Suppressor macrophage treated with lipopolysaccharide for 1 hour (primary cell): ENCODE results near the gene PWWP2B.

Experiments
- DNase-seq, 3 donors: peaks; one replicate each; pipeline ENCODE4 v3.0.0-alpha.2; 2020 to 2022

Gene PWWP2B

DNA sequence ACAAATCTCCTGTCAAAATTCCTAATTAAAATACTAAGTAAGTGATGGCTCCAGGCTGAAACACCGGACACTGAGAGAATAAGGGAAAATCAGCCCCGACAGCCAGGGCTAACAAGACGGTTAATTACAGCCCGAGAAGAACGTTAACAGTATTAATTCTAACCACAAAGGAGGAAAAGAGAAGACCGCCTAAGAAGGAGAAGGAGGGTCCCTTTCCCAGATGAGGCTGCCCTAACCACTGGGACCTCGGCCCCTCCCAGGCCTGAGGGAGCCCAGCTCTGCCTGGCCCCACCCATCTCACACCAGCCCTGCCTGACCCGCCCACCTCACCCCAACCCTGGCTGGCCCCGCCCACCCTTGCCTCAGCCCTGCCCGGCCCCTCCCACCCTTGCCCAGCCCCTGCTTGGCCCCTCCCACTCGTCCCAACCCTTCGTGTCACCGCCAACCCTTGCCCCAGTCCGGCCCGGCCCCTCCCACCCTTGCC lies 51.3 kb downstream of the PWWP2B start:
- DNase-seq, result peak; percentile 78 to 92 (median 85)

DNA sequence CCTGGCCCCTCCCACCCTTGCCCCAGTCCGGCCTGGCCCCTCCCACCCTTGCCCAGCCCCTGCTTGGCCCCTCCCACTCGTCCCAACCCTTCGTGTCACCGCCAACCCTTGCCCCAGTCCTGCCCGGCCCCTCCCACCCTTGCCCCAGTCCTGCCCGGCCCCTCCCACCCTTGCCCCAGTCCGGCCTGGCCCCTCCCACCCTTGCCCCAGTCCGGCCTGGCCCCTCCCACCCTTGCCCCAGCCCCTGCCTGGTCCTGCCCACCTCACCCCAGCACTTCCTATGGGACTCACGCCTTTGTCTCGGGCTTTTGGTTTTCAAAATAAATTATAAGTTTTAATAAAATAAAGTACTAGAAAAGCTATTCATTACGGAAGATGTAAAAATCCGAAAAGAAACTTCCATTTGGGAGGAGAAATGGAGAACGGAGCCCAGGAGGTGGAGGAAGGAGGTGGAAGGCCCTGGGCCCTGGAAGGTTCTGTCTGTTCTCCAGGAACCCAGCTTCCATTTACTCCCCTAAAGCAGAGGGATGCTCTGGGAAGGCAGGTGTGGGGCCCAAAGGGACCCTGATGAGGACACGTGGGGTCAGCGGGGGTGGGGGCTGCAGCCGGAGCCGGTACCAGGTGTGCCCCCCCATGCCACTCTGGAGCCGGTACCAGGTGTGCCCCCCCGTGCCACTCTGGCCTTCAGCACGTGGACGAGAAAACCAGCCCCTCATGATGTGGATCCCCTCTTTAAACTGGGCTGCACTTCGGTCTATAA lies 52.2 kb downstream of the PWWP2B start:
- peak; percentile 46 to 51 (median 48) for DNase-seq

DNA sequence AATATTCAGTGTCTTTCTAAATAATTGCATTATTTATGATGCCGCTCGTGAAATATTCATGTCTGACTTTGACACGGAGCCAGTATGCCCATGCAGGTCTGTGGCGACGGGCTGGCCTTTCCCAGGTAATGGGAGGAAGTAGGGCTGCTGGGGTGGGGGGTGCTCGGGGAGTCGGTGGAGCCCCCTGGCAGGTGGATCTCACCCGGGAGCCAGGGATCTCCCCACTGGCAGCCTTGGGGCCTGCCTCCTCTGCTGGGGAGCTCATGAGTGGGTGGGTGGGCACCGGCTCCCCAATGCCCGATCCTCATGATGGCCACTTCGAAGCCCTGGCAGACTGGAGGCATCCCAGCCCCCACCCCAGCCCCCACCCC lies 52.8 kb downstream of the PWWP2B start:
- no peak for DNase-seq

DNA sequence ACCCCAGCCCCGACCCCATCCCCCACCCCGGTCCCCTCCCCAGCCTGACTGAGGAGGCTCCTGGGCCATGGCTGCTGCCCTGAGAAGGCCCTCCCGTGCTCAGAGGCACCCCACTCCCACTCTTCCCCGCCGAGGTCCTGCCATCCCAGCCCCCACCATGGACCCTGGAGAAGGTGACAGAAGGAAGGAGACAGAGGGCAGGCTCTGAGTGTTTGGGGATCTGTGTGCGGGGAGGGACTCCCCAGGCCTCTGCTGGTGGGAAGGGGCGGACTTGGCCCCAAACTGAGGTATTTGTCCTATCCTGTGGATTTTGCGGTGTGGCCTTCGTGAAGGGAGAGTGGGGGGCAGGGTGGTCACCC lies 53.4 kb downstream of the PWWP2B start:
- DNase-seq, result no peak

DNA sequence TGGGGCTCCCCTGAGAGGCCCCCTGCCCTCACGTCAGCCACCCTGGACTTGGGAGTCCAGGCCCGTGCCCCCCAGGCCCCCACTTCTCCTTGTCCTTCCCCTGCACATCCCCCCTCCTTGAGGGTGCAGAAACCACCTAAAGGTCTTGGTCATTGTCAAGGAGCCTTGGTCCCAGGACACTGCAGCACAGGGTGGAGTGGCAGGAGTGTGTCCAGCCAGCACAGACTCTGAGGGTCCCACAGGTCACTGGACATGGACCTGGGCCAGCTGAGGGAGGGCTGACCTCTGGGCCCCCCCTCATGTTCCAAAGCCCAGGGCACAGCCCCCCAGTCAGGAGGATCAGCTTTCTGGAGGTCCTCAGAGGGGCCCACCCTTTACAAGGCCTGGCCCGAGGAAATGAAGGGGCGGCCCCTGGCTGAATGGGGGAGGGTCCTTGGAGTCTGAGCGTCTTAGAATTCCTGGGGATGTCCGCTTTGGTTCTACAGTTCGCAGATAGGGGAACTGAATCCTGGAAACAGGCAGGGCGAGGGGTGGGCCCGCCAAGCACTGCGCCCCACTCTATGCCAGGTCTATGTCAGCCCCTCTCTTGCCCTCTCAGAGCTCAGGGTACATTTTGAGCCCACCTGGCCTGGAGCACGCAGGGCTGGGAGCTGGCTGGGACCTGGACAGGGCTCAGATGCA lies 54.0 kb downstream of the PWWP2B start:
- DNase-seq, result peak in 2 of 3 donors; percentile 28 to 51

DNA sequence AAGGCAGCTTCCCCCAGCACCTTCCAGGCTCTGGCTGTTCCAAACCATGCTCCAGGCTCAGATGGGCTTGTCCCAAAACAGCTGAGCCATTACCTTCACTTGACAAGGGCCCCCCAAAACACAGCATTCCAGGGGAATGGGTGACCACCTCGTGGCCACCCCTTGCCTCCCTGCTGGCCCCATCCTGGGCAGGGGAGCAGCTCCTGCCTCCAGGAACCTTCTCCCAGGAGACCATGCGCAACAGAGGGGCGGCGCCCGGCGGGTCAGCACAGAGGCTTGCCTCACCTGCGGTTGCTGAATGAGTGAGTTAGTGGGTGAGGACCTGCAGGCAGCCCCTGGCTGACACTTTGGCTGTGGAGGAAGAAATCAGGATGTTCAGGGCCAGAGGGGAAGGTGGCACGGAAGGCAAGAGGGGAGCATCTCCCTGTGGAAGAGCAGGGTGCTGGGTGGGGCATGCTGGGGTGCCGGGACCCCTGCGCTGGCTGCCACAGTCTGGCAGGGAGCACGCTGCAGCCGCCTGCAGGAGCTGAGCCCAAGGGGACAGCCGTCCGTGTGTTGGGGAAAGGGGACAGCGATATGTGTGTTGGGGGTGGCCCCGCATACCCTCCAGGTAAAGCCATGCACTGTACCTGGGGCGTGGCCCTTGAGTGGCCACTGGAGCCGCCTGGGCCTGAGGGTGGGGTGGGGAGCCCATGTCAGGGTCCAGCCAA lies 54.7 kb downstream of the PWWP2B start:
- no peak for DNase-seq

DNA sequence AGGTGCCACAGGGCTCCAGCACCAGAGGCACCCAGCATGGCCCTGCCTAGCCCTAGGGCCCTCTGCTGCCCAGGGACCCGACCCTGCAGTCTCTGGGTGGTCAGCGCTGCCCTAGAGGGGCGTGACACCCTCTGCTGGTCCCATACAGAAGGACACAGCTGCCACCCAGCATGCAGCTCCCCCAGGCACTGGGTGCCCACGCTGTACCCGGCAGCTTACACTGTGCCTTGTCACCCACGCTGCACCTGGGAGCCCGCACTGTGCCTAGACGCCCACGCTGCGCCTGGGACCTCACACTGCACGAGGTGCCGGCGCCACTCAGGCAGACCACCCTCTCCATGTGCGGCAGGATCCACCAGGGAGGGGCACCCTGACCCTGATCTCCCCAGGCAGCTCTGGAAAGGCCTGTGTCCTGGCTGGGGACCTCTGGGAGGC lies 55.2 kb downstream of the PWWP2B start:
- peak in 2 of 3 donors; percentile 25 to 26 for DNase-seq

DNA sequence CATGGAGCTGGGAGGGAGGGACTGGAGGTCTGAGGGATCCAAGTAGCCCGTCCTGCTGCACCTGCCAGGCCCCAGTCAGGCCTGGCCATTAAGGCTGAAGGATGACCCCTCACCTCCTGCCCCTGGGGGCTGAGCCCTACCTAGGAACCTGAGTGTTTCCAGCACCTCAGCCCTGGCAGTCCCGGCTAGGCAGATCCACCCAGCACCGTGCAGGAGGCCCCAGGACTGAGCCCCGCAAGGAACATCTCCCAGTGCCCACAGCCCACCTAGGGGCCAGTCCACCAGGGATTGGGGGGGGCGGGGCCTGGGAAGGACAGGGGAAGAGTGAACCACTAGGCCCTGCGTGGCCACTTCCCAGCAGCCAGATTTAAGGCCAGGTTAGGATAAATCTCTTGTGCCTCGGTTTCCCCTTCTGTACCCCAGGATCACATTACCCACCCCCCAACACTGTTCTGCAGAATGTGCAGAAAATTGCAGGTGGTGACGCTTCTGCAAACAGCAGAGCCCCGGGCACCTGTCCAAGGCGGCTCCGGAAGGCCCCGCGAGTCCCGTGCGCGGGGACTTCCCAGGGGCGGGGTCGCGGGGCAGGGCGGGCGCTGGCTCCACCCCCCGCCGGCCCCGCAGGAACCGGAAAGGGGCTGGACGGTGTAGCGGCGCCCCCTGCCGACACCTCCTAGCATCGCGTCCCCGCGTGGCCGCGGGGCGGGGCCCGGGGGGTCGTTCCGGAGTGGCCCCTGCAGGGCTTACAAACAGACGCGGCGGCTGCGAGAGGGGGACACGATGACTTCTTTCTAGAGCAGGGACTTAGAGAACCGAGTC lies 55.9 kb downstream of the PWWP2B start:
- peak; percentile 88 to 97 (median 93) for DNase-seq

DNA sequence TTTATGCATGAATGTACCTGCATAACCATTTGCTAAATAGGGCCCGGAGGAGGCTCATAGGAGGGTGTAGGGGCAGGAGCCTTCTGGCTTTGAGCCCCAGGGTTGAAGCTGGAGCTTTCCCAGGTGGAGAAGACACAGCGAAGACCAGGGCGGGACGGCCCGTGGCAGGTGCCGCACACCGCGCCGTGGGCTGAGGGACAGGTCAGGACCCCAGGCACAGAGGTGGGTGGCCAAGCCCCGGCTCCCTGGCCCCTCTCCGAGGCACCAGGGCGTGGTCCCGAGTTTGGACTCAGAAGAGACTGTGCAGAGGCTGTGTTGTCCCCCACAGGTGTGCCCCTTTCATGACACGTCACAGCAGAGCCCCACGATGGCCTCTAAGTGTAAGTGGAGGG lies 56.5 kb downstream of the PWWP2B start:
- no peak for DNase-seq

DNA sequence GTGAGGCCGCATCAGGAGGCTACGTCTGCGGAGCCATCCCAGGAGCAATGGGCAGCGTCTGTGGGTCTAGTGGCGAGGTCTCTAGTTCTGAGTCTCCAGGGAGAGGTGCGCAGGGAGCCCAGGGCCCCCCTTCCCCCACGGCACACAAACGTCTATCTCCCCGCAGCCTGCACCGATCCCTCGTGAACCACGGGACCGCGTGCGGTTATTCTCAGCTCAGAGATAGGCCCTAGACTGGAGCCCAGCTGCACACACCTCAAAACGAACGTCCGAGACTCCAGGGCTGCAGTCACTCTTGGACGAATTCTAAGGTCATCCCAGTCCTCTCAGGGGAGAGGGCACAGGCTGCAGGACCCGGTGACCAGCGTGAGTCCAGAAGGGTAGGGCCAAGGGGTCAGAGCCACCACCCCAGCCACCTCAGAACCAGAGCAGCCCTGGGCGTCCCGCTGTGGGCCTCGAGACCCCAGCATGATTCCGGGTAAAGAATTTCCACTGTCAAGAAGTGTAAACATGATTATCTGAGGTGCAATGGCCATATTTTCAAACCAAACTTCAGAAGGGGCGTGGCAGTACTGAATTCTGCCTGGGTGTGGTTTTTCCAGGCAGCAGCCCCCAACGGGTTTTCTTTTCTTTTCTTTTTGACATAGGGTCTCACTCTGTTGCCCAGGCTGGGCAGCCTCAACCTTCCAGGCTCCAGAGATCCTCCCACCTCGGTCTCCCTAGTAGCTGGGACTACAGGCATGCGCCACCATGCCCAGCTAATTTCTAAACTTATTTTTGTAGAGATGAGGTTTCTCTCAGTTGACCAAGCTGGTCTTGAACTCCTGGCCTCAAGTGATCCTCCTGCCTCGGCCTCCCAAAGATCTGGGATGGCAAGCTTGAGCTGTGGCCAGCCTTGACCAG lies 57.5 kb downstream of the PWWP2B start:
- DNase-seq, result no peak

DNA sequence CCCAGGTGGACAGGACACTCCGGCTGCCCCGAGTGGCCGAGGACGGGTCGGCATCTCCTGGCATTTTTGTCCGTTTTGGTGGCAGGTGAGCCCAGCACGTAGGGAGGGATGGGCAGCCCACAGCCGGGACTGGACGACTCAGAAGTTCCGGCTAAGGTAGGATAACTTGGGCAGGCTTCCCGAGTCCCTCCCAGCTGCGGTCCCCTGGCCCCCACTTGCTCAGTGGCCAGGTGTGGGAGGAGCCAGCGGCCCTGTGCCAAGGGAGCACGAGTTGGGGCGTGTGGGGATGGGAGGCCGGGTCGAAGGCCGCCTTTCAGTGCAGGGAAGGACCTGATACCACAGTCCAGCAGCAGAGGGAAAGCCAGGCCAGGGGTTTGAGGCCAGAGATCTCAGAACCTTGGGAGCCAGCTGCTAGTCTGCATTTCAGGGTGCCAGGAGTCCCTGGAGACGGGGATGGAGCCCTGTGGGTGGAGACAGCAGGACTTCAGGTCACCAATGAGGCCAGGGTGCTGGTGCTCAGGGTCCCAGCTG lies 58.5 kb downstream of the PWWP2B start:
- no peak for DNase-seq

DNA sequence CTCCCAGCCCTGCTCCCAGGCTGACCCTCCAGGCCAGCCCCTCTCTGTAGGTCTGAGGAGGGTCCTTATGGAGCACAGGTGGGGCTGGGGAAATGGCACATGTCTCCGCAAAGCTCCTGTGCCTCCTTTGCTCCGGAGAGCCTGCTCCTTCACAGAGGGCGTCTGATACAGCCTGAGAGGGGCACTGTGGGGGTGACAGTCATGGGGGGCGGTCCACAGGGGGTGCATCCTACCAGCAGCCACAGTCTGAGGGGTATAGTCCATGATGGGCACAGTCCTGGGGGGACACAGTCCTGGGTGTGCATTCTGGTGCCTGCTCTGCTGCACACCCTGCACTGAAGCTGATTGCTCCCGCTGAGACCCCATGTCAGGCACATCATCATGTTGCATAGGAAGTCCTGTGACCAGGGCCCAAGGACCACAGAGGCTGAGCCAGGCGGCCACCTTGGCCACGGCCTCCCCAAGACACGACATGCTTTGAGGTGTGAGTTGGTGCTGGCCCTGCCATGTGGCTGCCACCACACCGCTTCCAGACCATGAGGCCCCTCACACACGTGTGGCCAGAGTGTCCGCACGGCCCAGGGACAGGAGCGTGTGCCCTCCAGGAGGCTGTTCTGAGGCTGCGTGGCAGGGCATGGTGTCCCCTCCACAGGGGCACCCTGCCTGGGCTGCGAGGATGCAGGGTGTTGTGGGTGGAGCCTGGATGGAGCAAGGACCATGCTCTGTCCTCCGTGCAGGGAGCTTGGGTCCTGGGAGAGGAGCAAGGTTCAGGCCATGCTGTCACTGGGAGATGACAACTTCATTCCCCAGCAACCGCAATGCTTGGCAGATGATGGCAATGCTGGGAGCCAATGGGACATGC lies 59.2 kb downstream of the PWWP2B start:
- no peak for DNase-seq

DNA sequence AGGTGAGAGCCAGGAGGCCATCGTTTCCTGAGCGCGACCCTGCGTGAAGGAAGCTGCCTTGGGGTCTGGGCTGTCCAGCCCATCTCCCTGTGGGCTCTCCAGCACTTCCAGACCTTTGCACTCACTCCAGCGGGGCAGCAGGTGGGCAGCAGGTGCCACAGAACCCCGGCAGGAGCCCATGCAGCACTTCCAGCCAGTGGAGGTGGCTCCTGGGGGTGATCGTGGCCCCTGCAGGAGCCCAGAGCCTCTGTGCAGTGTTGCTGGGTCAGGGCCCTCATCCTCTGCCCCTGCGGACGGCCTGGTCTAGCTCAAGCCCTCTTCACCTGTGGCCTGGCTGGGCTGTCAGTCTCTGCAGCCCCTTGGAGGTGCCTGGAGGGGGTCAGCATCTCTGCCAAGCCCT lies 59.9 kb downstream of the PWWP2B start:
- DNase-seq, result no peak

DNA sequence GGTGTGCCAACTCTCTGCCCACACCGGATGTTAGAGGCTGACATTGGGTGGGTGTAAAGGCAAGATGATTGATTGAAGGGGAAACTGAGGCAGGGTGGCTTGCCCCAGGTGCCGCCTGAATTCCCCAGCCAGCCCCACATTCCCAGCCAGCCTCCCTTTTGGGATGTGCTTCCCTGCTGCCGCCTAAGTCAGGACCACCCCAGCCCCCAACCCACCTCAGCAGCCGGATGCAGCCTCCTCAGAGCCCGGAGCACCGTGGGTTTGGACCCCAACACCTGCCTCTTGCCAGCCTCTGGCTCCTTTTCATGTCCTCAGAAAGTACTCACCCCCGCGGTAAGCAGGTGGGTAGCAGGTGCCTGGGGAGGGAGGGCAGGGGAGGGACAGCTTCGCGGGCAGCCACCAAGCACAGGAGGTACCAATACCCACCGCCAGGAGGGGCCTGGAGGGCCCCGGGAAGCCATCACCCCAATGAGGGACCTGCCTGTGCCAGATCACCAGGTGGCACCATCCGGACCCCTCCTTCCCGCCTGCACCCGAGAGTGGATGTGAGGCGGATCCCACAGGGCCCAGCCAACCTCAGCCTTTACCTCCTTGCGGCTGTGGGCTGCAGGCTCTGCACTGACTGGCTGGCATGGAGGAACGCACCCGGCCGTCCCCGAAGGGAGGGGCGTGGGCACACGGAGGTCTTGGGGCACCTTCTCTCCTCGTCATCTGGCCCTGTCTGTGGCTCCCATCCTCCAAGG lies 60.5 kb downstream of the PWWP2B start:
- DNase-seq, result no peak

DNA sequence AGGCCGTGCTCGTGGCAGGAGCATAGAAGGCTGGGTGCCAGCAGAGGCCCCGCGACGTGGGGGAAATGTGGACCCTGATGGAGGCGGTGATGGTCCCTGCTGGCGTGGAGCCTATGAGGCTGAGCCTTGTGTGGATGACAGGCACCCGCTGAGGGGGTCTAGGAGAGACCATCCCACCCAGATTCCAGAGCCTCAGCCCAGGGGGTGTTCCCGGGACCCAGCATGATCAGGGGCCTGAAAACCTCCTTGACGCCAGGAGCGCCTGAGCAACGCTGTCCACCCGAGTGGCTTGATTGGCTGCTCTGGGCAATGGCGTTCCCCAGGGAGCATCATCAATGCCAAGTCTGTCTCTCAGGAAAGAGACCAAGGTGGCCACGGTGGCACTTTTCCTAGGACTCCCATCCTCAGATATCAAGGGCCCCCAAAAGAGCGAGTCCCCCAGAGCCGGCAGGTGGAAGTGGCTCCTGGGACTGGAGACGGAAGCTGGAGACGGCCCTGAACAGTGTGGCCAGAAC lies 61.1 kb downstream of the PWWP2B start:
- no peak for DNase-seq

DNA sequence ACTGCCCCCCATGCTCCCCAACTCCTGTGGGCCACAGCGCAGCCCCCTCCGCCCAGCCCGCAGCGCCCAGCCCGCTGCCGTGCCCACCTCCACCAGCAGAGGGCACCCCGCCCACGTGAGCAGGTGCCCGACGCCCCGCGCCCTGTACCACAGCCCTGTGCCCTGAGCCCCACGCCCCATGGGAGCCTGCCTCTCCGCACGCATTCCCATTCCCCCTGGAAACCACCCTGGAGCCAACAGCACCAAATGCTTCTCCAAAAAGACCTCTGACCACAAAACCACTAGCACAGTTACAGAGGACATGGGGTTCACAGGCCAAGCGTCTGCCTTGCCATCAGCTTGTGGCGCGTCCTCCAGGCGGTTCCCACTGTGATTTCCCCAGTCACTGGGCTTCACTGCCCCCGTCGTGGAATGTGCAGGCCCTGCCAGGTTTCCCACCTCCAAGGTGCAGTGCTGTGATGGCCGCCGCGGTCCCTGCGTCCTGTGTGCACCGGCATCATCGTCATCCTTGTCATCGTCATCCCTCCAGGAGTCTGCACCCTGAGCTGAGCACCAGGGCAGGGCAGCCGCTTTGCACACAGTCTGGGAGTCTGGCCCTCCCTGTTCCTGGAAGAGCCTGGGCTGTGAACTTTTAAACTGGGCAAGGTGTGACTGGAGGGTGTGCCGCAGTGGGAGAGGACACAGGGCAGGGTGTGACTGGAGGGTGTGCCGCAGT lies 61.7 kb downstream of the PWWP2B start:
- DNase-seq, result peak; percentile 56 to 78 (median 63)

DNA sequence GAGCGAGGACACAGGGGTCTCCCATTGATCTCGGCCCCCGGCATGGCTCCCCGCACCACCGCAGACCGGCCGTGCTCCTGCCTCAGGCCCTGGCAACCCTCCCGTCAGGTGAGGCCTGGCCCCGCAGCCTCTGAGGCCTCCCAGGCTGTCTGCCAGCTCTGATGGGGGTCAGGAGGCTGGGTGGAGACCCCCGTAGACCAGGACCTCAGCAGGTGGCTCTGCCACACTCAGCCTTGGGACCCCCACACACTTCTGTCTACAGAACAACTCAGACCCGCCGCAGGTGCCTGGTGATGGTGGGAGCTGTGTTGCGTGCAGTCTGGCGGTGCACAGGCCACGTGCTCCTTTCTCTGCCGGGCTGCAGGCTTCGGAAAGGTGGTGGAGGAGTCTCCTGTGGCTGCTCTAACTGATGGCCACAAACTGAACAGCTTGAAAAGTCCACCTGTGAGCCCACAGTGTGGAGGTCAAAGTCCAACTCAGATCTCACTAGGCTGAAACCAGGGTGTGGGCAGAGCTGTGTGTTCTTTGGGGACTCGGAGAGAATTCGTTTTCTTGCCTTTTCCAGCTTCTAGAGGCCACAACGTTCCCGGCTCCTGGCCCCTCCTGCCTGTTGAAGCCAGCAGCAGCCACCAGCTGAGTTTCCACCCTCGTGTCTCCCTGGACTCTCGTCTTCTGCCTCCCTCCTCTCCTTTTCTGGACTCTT lies 62.5 kb downstream of the PWWP2B start:
- no peak for DNase-seq

DNA sequence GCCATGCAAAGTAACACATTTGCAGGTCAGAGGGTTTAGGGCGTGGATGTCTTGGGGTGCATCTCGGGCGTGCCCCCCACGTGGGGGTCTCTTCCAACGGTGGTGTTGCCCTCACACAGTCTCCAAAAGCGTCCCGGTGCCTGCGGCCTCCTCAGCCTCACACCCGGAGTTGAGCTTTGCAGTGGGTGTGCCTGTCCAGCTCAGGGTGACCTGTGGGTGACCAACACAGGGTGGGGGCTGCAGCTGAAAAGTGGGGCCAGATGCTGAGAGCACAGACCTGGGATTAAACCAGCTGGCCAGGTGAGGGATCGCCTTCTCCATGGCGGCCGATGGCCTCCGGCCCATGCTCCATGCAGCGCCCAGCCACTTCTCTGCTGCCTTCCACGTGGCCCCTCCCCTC lies 63.1 kb downstream of the PWWP2B start:
- no peak for DNase-seq
